NT2/D1 (cell line): ENCODE data around the gene PDE4B.

Experiments
- YY1 ChIP-seq: IDR thresholded peaks from 2 replicates; pipeline ENCODE4 v1.6.1; 2011; ENCODE audit not compliant: insufficient read length, insufficient read depth
- ZNF274 ChIP-seq: IDR thresholded peaks from 2 replicates; pipeline ENCODE4 v1.6.1; 2011; ENCODE audit warnings: mild to moderate bottlenecking, low read depth, low read length

DNA sequence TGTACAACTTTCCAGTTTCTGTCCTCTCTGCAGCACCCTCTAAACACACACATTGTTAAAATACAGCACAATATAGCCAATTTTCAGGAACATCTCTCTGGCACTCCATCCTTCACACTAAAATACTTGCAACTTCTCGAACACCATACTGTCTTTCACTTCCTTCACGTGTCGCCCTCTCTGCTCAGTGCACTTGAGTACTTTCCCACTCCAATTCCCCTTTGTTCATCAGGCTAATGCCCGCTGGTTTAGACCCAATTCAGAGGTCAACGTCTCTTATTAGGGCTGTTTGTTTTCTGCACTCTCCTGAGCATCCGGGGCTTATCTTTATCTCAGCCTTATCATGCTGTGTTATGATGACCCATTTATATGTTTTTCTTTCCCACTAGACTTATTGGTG lies 503.1 kb downstream of the PDE4B start:
- no peak for TF ChIP-seq ZNF274
- TF ChIP-seq YY1, result no peak
